ENCODE results near the gene ST8SIA5. TPM values are rescaled to one million over a fixed set of nuclear protein-coding genes. Genes with fewer than 3 reads are reported as not detected.

Gene ST8SIA5
- total and polyA plus RNA-seq, 4 donors, result 0.08 to 0.42 (median 0.29) TPM; not detected in 1

GRCh38 chr18:46659484-46659883 is 97.4 kb downstream of the ST8SIA5 start:
- Histone ChIP-seq H3K27me3 (ENCODE audit: control insufficient read depth in 1 of 2, insufficient read depth in 2 of 2, low read length in 1 of 2) (no peaks in the 10 kb centered on the region), H3K4me1 (ENCODE audit: control insufficient read depth in 1 of 2, insufficient read depth in 2 of 2, low read length in 2 of 2) (no peaks in the 10 kb centered on the region), H3K9me3 (ENCODE audit: control insufficient read depth, low read length) (no peaks in the 10 kb centered on the region), H3K4me3 (ENCODE audit: low read length in 2 of 2) (no peak overlapping the region), H3K36me3 (ENCODE audit: control insufficient read depth in 1 of 2, insufficient read depth in 2 of 2, low read length in 1 of 2) (no peaks in the 10 kb centered on the region), H3K27ac (ENCODE audit: low read depth in 1 of 2, low read length in 2 of 2) (no peak overlapping the region)
- 88 to 90% methylated on average over 3 of the region's 3 CpGs for WGBS, 2 donors
- DNase-seq, result no peak
- ATAC-seq (ENCODE audit: low FRiP score), result no peak
- intact Hi-C loops (cut with DNase I), result loop anchor here (2.0 to 5.0 kb wide), 4 partner anchors 379 to 512 kb away; a partner anchor contains a TSS

GRCh38 chr18:46657115-46657955 is 99.5 kb downstream of the ST8SIA5 start, which contains the start of gene LOXHD1:
LOXHD1 (minus strand) TSS chr18:46657220; CDS start chr18:46657033, 187 bp downstream.
- H3K27me3 ChIP-seq (ENCODE audit: control insufficient read depth in 1 of 2, insufficient read depth in 2 of 2, low read length in 1 of 2), result no peaks in the 10 kb centered on the region
- WGBS, 2 donors, result 74 to 80% methylated on average over 25 of the region's 25 CpGs
- H3K36me3 ChIP-seq (ENCODE audit: control insufficient read depth in 1 of 2, insufficient read depth in 2 of 2, low read length in 1 of 2), result no peaks in the 10 kb centered on the region
- intact Hi-C loops (cut with DNase I), result loop anchor here (5.0 kb wide), 2 partner anchors 485 to 510 kb away; a partner anchor contains a TSS
- ATAC-seq (ENCODE audit: low FRiP score), result no peak
- H3K9me3 ChIP-seq (ENCODE audit: control insufficient read depth, low read length), result no peaks in the 10 kb centered on the region
- no peak within 1 kb of the TSS for H3K27ac ChIP-seq (ENCODE audit: low read depth in 1 of 2, low read length in 2 of 2)
- no peak within 1 kb of the TSS for H3K4me3 ChIP-seq (ENCODE audit: low read length in 2 of 2)
- no peaks in the 10 kb centered on the region for H3K4me1 ChIP-seq (ENCODE audit: control insufficient read depth in 1 of 2, insufficient read depth in 2 of 2, low read length in 2 of 2)
- no peak for DNase-seq

GRCh38 chr18:46656326-46657114 is 100.3 kb downstream of the ST8SIA5 start:
- Histone ChIP-seq H3K4me1 (ENCODE audit: control insufficient read depth in 1 of 2, insufficient read depth in 2 of 2, low read length in 2 of 2) (no peaks in the 10 kb centered on the region), H3K9me3 (ENCODE audit: control insufficient read depth, low read length) (no peaks in the 10 kb centered on the region), H3K27me3 (ENCODE audit: control insufficient read depth in 1 of 2, insufficient read depth in 2 of 2, low read length in 1 of 2) (no peaks in the 10 kb centered on the region), H3K4me3 (ENCODE audit: low read length in 2 of 2) (no peak overlapping the region), H3K36me3 (ENCODE audit: control insufficient read depth in 1 of 2, insufficient read depth in 2 of 2, low read length in 1 of 2) (no peaks in the 10 kb centered on the region), H3K27ac (ENCODE audit: low read depth in 1 of 2, low read length in 2 of 2) (no peak overlapping the region)
- WGBS, 2 donors, result 78 to 79% methylated on average over 27 of the region's 27 CpGs
- DNase-seq (peak in 1 of 2 donors; percentile 63), ATAC-seq (ENCODE audit: low FRiP score) (no peak)
- intact Hi-C loops (cut with DNase I), result loop anchor here (5.0 kb wide), 2 partner anchors 484 to 509 kb away; a partner anchor contains a TSS

GRCh38 chr18:46652372-46652771 is 104.5 kb downstream of the ST8SIA5 start:
- intact Hi-C loops (cut with DNase I), result no loop called here
- H3K4me1 ChIP-seq (ENCODE audit: control insufficient read depth in 1 of 2, insufficient read depth in 2 of 2, low read length in 2 of 2), result no peaks in the 10 kb centered on the region
- H3K27me3 ChIP-seq (ENCODE audit: control insufficient read depth in 1 of 2, insufficient read depth in 2 of 2, low read length in 1 of 2), result no peaks in the 10 kb centered on the region

DNA sequence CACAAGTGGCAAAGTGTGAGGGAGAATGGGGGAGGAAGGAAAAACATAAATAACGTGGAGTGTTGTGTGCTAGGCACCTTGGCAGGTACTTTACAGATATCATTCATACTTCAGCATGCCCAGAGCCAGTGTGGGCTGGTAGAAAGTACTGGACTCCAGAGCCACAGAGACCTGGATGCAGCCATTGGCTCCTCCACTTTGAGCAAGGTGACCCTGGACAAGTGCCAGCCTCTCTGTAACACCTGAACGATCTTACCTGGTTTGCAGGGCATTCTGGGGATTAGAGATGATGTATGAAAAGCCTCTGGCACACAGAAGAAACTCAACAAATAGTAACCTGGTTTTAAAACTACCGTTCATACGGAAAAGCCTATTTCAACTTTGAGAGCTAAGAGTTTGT is 106.2 kb downstream of the ST8SIA5 start:
- DNase-seq (peak in 1 of 2 donors; percentile 30), ATAC-seq (ENCODE audit: low FRiP score) (no peak)
- Histone ChIP-seq H3K27me3 (ENCODE audit: control insufficient read depth in 1 of 2, insufficient read depth in 2 of 2, low read length in 1 of 2) (no peaks in the 10 kb centered on the region), H3K4me3 (ENCODE audit: low read length in 2 of 2) (no peak overlapping the region), H3K9me3 (ENCODE audit: control insufficient read depth, low read length) (no peaks in the 10 kb centered on the region), H3K36me3 (ENCODE audit: control insufficient read depth in 1 of 2, insufficient read depth in 2 of 2, low read length in 1 of 2) (no peaks in the 10 kb centered on the region), H3K4me1 (ENCODE audit: control insufficient read depth in 1 of 2, insufficient read depth in 2 of 2, low read length in 2 of 2) (no peaks in the 10 kb centered on the region), H3K27ac (ENCODE audit: low read depth in 1 of 2, low read length in 2 of 2) (no peak overlapping the region)
- WGBS, 2 donors, result 63 to 68% methylated on average over 4 of the region's 4 CpGs
- intact Hi-C loops (cut with DNase I), result no loop called here

More at GRCh38 chr18:46652372-46652771, 104.5 kb downstream of the ST8SIA5 start:
- no peak overlapping the region for H3K4me3 ChIP-seq (ENCODE audit: low read length in 2 of 2)
- no peaks in the 10 kb centered on the region for H3K9me3 ChIP-seq (ENCODE audit: control insufficient read depth, low read length)
- H3K27ac ChIP-seq (ENCODE audit: low read depth in 1 of 2, low read length in 2 of 2), result no peak overlapping the region
- ATAC-seq (ENCODE audit: low FRiP score), result no peak
- H3K36me3 ChIP-seq (ENCODE audit: control insufficient read depth in 1 of 2, insufficient read depth in 2 of 2, low read length in 1 of 2), result no peaks in the 10 kb centered on the region
- no peak for DNase-seq

DNA sequence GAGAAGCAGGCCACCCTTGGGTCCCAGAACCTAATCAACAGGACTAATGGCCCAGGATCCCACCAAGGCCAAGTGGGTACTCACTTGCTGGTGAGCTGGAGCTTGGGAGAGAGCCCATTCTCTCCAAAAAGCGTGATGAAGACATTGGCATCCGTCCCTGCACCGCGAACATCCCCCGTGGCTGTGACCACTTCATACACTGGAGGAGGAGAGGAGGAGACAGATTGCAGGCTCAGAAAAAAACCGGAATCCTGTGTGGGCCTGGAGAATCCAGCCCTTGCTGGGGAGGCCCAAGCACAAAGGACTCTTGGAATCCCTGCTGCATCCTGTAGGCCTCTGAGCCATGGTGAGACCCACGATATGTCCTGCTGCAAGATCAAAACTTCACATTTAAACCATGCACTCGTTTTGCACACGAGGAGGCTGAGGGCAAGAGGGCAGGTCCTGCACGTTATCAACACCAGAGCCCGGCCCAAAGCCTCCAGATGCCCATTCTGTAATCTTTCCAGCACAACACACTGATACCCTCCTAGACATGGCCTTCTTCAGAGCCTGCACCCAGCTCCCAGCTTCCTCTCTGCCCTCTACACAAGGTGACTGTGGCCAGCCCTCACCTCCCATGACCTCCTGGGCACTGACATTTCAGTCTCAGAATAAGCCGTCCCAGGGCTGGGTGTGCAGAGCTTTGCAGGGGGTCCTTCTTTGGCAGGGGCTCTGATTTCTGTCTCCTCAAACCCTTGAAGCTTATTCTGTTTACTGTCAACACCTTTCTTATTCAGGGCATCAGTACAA is 107.6 kb downstream of the ST8SIA5 start:
- no peaks in the 10 kb centered on the region for H3K9me3 ChIP-seq (ENCODE audit: control insufficient read depth, low read length)
- no peak overlapping the region for H3K4me3 ChIP-seq (ENCODE audit: low read length in 2 of 2)
- no peaks in the 10 kb centered on the region for H3K27me3 ChIP-seq (ENCODE audit: control insufficient read depth in 1 of 2, insufficient read depth in 2 of 2, low read length in 1 of 2)
- no peak overlapping the region for H3K27ac ChIP-seq (ENCODE audit: low read depth in 1 of 2, low read length in 2 of 2)
- ATAC-seq (ENCODE audit: low FRiP score) (no peak), DNase-seq (peak in 1 of 2 donors; percentile 41)
- H3K36me3 ChIP-seq (ENCODE audit: control insufficient read depth in 1 of 2, insufficient read depth in 2 of 2, low read length in 1 of 2), result no peaks in the 10 kb centered on the region
- H3K4me1 ChIP-seq (ENCODE audit: control insufficient read depth in 1 of 2, insufficient read depth in 2 of 2, low read length in 2 of 2), result no peaks in the 10 kb centered on the region
- 69 to 72% methylated on average over 12 of the region's 12 CpGs for WGBS, 2 donors
- intact Hi-C loops (cut with DNase I), result no loop called here

- Histone ChIP-seq H3K27me3 (ENCODE audit: control insufficient read depth in 1 of 2, insufficient read depth in 2 of 2, low read length in 1 of 2) (no peaks in the 10 kb centered on the region), H3K4me3 (ENCODE audit: low read length in 2 of 2) (no peak overlapping the region), H3K36me3 (ENCODE audit: control insufficient read depth in 1 of 2, insufficient read depth in 2 of 2, low read length in 1 of 2) (no peaks in the 10 kb centered on the region), H3K4me1 (ENCODE audit: control insufficient read depth in 1 of 2, insufficient read depth in 2 of 2, low read length in 2 of 2) (no peaks in the 10 kb centered on the region), H3K9me3 (ENCODE audit: control insufficient read depth, low read length) (no peaks in the 10 kb centered on the region), H3K27ac (ENCODE audit: low read depth in 1 of 2, low read length in 2 of 2) (no peak overlapping the region)
- intact Hi-C loops (cut with DNase I), result no loop called here
- ATAC-seq (ENCODE audit: low FRiP score) (no peak), DNase-seq (peak in 1 of 2 donors; percentile 37)
- WGBS, 2 donors, result 71 to 74% methylated on average over 7 of the region's 7 CpGs
These were observed 110.4 kb downstream of the ST8SIA5 start for GRCh38 chr18:46646468-46646867.

- no peaks in the 10 kb centered on the region for H3K9me3 ChIP-seq (ENCODE audit: control insufficient read depth, low read length)
- no peaks in the 10 kb centered on the region for H3K4me1 ChIP-seq (ENCODE audit: control insufficient read depth in 1 of 2, insufficient read depth in 2 of 2, low read length in 2 of 2)
- no peak overlapping the region for H3K27ac ChIP-seq (ENCODE audit: low read depth in 1 of 2, low read length in 2 of 2)
- peak in 1 of 2 donors; percentile 37 for DNase-seq
- no peak for ATAC-seq (ENCODE audit: low FRiP score)
- 50 to 66% methylated on average over 5 of the region's 5 CpGs for WGBS, 2 donors
- no peaks in the 10 kb centered on the region for H3K27me3 ChIP-seq (ENCODE audit: control insufficient read depth in 1 of 2, insufficient read depth in 2 of 2, low read length in 1 of 2)
- intact Hi-C loops (cut with DNase I), result no loop called here
- no peak overlapping the region for H3K4me3 ChIP-seq (ENCODE audit: low read length in 2 of 2)
- no peaks in the 10 kb centered on the region for H3K36me3 ChIP-seq (ENCODE audit: control insufficient read depth in 1 of 2, insufficient read depth in 2 of 2, low read length in 1 of 2)
These were observed 114.3 kb downstream of the ST8SIA5 start for GRCh38 chr18:46642561-46642960.

All from aorta (tissue), 5 donors.